Effector CD4-positive, alpha-beta T cell (primary cell): ENCODE results near the gene FERMT1.
"Not testable (repeated sequence)": the region's sequence is repeated elsewhere in the genome, so short reads cannot be mapped to it uniquely, and the experiment has no call there.

Experiments used
- DNase-seq: peaks from one replicate; pipeline ENCODE4 v3.0.0-alpha.2; 2020

Gene FERMT1

DNA sequence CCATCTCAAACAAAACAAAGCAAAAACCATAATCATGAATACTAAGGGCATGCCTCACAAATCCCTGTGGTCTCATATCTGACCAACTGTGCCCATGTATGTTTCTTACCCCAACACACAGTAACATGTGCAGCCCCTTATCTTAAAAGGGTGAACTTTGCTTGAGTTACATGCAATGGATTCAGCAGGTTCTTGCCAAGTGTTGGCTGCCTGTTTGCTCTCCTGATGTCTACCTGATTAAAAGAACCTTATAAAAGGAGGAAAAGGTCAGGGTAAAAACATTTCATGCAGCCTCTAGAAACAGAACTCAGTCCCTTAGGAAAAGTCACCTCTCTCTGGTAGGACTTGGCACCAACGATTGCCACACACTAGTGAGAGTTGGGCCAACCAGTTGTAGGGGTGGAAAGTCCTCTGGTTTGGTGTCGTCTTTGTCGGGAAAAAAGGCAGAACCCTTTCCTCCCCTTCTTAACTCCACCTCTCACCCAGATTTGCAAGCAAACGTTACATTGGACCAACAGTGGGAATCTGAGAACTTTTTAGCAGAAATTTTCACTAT, 55.0 kb downstream of the FERMT1 start:
- DNase-seq, result no peak

- no peak for DNase-seq
Measured at GRCh38 chr20:6066582-6066981, 56.2 kb downstream of the FERMT1 start.

DNA sequence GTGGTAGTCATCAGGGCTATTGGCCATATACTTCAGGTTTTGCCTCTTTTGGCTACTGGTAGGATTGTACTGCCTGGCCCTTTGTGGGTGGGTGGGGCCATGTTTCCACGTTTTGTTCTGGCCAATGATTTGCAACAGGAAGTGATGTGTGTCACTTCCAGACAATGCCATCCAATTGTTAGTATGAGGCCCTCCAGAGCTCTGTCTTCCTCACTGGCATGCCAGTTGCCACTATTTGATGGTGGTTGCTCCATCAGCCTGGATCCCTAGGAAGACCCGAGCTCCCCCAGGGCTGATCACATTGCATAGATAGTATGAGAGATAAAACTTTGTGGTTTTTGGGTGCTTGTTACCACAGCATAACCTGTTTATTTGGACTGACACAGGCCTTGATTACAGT, 61.3 kb downstream of the FERMT1 start:
- no peak for DNase-seq

GRCh38 chr20:6060213-6060612, 62.6 kb downstream of the FERMT1 start:
- no peak for DNase-seq

DNA sequence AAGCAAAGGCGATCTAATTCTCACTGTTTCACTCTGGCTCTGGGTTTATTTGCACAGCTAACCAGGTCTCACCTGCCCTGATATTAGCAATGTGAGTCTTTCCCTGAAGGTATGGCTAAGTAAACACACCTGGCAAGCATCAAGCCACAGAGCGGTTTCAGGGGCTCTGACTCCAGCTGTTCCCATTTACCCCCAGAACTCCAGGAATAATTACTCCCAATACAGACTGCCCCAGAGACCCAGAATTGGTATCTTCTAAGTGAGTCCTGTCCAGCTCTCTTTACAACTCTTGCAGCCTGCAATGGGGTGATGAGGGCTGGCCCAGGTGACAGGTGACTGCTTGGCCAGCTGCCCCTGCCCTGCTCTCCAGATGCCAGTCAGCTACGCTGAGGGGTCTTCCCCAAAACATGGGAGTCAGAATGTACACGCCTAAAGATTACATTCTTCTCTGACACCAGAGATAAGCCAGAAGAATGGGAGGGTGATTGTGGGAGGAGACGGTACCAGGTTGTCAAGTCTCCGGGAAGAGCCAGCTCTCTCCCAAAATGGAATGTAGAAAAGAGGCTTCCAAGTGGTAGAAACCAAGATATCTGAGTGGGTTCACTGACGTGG, 64.0 kb downstream of the FERMT1 start:
- DNase-seq, result no peak

- DNase-seq, result no peak
Measured at GRCh38 chr20:6057691-6058090, 65.1 kb downstream of the FERMT1 start.

GRCh38 chr20:6057139-6057538, 65.7 kb downstream of the FERMT1 start:
- DNase-seq, result no peak

- no peak for DNase-seq
Measured at GRCh38 chr20:6055981-6056569, 66.8 kb downstream of the FERMT1 start.

DNA sequence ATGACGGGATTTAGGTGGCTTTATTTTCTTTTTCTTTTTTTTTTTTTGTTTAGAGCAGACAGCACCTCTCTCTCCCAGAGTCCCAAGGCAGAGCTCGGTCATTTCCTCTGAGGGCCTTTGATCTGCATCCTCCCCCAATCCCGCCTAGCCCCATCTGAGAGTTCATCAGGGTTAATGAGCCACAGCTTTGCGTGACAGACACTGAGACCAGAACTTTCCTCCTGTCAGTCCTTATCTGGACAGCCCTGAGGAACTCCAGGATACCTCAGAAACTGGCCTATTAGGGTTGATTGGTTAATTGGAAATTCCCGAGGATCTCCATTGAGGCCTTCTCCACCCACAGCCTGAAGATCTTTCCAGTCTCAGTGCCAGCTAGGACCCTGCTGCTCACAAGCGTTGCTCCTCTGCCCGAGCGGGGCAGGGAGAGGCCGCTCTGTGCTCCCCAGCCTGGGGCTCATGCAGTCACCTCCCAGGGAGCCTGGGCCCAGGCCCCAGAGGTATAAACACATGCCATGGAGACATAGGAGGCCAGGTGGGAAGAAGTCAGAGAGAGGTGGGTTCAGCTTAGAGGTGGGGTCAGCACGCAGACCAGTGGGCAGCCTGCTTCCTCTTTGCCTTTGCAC, 67.6 kb downstream of the FERMT1 start:
- no peak for DNase-seq

- not testable (repeated sequence) for DNase-seq
Measured at GRCh38 chr20:6054689-6055051, 68.2 kb downstream of the FERMT1 start.

- no peak for DNase-seq
Measured at GRCh38 chr20:6053776-6054688, 68.8 kb downstream of the FERMT1 start, which contains the start of gene LRRN4. LRRN4 (minus strand) TSS chr20:6054060; CDS start chr20:6052799, 1,261 bp downstream.

DNA sequence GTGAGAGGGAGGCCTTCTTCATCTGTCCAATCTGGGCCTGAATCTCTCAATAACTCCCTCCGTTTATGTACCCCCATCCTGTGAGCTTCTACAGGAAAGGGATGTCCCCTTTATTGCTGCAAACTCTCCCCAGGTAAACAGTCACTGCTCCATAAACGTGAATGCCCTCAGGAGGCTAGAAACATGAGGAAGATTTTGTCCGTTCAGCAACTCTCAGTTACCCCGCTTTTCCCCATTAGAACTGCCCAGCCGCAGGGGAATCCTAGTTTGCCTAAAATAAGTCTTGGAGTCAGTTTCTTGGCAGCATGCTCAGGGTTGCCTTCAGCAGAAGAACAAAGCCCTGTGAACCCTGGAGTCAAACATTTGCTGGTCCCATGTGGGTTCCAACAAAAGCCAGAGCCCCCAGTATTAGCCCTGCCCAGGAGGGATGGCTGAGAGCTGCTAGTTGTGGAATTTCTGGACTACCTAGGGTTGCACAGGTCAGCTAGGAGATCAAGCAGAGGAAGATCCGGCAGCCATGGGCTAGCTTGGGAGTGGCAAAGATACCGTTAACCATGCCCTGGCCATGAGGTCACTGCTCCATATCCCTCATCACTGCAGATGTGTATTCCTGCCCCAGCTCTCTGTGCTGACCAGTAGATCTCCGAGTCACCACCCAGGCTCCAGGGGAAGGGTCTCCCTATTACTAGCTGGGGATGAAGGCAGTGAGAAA, 69.6 kb downstream of the FERMT1 start:
- no peak for DNase-seq

DNA sequence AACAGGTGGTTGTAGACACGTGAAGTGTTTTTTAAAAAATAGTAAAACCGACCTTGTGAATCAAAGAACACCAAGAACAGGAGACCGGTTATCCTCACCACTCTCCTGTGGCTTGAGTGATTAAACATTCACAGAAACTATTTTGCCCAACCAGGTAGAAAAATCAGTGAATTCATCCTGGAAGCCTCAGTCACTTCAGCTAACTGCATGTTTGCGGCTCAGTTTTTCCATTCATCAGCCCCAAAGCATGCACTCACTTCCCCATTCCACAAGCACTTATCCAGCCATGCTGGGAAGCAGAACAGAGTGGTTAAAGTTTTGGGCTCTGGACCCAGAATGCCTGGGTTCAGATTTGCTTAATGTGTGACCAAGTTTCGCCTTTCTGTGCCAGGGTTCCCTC, 71.3 kb downstream of the FERMT1 start:
- no peak for DNase-seq

DNA sequence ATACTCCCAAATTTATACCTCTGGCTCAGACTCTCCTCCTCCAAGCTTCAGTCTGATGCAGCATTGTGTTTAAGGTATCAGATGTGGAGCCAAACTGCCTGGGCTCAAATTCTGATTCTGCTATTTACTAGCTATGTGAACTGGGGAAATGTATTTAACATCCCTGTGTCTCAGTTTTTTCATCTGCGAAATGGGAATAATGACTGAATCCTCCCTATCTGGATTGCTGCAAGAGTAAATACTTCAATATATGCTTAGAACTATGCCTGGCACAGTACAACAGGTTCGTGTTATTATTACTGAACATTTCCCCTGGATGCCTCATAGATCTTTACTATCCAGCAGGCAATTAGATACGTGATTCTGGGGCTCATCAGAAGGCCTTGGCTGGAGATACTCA, 74.4 kb downstream of the FERMT1 start:
- DNase-seq, result no peak

DNA sequence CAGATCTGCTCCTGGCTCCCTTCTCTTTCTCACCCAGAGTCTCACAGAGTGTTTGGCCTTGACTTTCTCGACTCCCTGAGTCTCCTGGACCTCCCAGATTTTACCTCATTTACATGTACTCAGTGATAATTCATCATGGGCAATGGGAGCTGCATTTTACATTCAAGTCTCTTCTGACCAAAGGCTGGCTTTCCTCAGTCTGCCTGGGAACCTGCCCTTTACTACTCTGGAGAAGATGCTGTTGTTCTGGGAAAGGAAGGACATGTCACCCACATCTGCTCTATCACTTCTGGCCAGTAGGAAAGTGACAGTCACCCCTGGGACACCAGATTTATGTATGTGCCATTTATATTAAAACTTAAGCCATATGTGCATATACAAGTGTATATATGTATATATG, 76.4 kb downstream of the FERMT1 start:
- DNase-seq, result no peak

DNA sequence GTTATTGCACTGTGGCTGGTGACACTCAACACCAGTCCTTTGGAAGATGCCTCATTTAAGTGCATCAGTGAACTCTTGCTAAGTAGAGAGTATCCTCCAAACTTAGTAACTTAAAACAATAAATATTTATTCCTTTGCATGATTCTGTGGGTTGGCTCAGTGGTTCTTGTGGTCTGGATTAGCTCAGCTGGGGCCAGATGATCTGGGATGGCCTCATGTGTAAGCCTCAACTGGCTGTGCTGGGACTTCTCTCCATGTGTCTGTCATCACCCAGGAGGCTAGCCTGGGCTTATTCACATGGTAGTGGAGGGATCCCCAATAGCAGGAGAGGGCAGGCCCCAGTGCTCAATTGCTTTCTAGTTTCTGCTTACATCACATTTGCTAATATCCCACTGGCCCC, 77.3 kb downstream of the FERMT1 start:
- no peak for DNase-seq

DNA sequence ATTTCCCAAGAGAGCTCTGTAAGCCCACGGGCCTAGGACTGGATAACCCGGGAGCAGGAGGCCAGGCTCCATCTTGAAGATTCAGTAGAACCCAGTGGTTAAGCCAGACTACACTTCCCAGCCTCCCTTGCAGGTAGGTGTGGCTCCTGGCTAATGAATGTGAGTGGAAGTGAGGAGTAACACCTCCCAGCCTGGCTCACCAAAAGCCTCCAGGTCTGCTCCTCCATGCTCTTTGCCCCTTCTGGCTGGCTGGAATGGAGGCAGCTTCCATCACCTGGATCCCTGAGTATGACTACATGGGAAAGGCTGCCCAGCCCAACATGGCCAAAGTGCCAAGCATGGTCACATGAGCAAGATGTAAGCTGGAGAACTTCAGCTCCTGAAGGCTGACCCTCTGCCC, 78.7 kb downstream of the FERMT1 start:
- no peak for DNase-seq

- no peak for DNase-seq
Measured at GRCh38 chr20:6041808-6042265, 81.0 kb downstream of the FERMT1 start.

DNA sequence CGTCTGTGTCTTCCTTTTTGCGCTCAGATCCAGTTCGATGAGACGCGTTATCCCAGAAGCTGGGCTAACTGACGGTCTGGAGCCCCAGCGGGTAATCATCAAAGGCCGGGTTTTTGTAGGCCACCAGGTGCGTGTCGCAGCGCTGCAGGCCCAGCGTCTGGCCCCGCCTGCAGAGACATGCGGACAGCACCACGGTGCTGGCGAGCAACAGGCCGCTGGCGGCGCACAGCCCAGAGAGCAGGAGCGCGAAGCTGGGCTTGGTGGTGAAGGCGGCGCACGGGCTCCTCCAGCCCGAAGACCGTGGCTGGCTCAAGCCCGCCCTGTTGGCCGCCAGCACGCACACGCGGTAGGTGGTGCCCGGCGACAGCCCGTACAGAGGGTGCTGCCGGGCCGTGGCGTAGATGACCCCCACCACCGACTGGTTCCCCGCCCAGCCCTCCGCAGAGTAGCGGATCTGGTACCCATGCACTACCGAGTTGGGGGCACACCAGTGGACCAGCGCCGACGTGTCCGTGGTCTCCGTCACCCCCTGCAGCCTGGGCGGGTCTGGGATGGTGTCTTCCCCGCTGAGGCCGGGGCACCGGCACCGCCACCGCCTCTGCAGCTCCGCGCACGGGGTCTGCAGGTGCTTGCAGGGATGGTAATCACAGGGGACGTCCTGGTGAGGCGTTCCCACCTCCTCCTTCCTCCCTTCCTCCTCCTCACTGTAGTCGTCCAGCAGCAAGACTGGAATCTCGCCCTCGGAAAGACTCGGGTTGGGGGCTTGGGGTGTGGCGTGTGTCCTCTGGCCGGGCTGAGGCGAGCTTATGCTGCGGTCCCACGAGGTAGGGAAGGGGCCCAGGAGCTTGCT, 81.6 kb downstream of the FERMT1 start:
- no peak for DNase-seq

DNA sequence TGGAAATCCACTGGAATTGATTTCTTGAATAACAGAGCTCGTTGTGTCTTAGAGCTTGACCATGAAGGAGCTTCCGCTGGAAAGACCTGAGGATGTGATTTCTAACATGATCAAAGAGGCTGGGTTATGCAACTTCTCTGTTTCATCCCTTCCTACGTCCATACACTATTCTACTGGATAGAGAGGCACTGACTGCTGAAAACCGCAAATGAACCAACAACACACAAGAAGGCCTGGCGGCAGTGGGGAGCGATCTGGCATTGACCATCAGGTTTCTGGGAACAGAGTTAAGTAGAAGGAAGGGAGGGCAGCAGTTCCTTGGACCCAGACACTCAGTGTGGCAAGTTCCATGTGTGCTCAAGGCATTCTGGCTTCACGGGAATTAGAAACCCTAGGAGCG, 82.3 kb downstream of the FERMT1 start:
- no peak for DNase-seq

- DNase-seq, result no peak
Measured at GRCh38 chr20:6039766-6040165, 83.1 kb downstream of the FERMT1 start.
